Parathyroid adenoma (tissue), 2 donors: ENCODE measurements around the gene ASTN1.

Source experiments
- H2AFZ ChIP-seq: fragments of 300-600 bp; sonication (generic); one replicate; pipeline ENCODE4 v1.7.0; 2017; ENCODE audit warnings: antibody characterized with exemption, mild to moderate bottlenecking
- H3K27ac ChIP-seq: fragments of 300-600 bp; sonication (generic); one replicate; pipeline ENCODE4 v1.7.0; 2017
- H3K27me3 ChIP-seq: fragments of 300-600 bp; sonication (generic); one replicate; pipeline ENCODE4 v1.7.0; 2017; ENCODE audit warnings: low read length; ENCODE audit not compliant: control insufficient read depth, insufficient read depth
- H3K36me3 ChIP-seq: fragments of 300-600 bp; sonication (generic); one replicate; pipeline ENCODE4 v1.7.0; 2017; ENCODE audit warnings: low read length; ENCODE audit not compliant: control insufficient read depth, insufficient read depth
- H3K4me1 ChIP-seq: fragments of 300-600 bp; sonication (generic); one replicate; pipeline ENCODE4 v1.7.0; 2017; ENCODE audit warnings: control low read depth
- H3K4me2 ChIP-seq: fragments of 300-600 bp; sonication (generic); one replicate; pipeline ENCODE4 v1.7.0; 2017; ENCODE audit warnings: low read length
- H3K4me3 ChIP-seq: fragments of 300-600 bp; sonication (generic); one replicate; pipeline ENCODE4 v1.7.0; 2017; ENCODE audit warnings: low read depth, low read length
- H3K79me2 ChIP-seq: fragments of 300-600 bp; sonication (generic); one replicate; pipeline ENCODE4 v1.7.0; 2017; ENCODE audit warnings: control low read depth
- H3K9ac ChIP-seq: fragments of 300-600 bp; sonication (generic); one replicate; pipeline ENCODE4 v1.7.0; 2017; ENCODE audit warnings: mild to moderate bottlenecking
- H3K9me3 ChIP-seq: fragments of 300-600 bp; sonication (generic); one replicate; pipeline ENCODE4 v1.7.0; 2017; ENCODE audit warnings: low read length; ENCODE audit not compliant: control insufficient read depth
- TF ChIP-seq, protein P1 (sequence below): fragments of 300-600 bp; sonication (generic); IDR thresholded peaks from one replicate; pipeline ENCODE4 v1.7.0; 2017; ENCODE audit warnings: antibody characterized with exemption, mild to moderate bottlenecking
- donor health status: primary hyperparathyroidism.

The ASTN1 gene

DNA sequence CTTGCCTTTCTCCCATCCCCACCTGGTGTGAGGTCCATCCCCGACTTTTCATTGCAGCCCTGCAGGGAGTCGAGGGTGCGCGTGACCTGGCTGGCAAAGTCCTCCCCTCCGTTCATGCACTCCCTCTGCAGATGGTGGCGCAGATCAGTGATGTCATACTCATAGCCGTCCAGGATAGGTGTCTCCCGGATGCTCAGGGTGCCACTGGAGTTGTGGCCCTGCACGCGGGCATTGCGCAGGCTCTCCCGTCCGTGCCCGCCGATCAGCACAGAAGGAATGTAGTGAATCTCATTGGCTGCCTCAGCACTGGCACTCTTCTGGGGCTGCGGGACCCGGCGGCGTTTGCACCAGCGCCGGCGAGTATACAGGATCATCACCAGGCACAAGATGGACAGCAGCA, 132.1 kb downstream of the ASTN1 start:
- H3K27ac ChIP-seq: no peak overlapping the region
- H3K27me3 ChIP-seq: no peaks in the 10 kb centered on the region
- H2AFZ ChIP-seq: no peak overlapping the region
- no peaks in the 10 kb centered on the region for H3K9me3 ChIP-seq
- no peaks in the 10 kb centered on the region for H3K36me3 ChIP-seq
- H3K9ac ChIP-seq: no peak overlapping the region
- no peak overlapping the region for H3K4me2 ChIP-seq
- H3K79me2 ChIP-seq: no peaks in the 10 kb centered on the region
- TF ChIP-seq, protein P1, sequence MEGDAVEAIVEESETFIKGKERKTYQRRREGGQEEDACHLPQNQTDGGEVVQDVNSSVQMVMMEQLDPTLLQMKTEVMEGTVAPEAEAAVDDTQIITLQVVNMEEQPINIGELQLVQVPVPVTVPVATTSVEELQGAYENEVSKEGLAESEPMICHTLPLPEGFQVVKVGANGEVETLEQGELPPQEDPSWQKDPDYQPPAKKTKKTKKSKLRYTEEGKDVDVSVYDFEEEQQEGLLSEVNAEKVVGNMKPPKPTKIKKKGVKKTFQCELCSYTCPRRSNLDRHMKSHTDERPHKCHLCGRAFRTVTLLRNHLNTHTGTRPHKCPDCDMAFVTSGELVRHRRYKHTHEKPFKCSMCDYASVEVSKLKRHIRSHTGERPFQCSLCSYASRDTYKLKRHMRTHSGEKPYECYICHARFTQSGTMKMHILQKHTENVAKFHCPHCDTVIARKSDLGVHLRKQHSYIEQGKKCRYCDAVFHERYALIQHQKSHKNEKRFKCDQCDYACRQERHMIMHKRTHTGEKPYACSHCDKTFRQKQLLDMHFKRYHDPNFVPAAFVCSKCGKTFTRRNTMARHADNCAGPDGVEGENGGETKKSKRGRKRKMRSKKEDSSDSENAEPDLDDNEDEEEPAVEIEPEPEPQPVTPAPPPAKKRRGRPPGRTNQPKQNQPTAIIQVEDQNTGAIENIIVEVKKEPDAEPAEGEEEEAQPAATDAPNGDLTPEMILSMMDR: no peak
- H3K4me3 ChIP-seq: no peak overlapping the region
- no peaks in the 10 kb centered on the region for H3K4me1 ChIP-seq

DNA sequence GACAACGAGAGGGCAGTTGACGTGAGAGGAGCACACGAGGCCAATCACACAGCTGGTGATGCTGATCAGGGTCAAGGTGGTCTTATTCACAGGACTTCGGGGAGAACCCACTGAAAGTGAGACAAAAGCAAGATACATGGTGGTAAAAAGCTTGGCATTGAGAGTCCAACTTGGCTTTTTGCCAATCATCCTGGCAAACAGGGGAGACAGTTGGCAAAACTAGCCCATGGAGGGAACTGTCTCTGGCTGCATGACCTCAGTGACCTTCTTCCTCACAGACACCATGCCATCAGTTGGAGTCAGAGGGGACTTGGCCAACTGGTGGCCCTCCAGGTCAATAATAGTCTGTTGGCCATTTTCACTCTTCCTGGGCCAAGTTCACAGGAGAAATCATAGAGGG, 139.9 kb downstream of the ASTN1 start:
- H3K27ac ChIP-seq: no peak overlapping the region
- H3K36me3 ChIP-seq: no peaks in the 10 kb centered on the region
- no peak overlapping the region for H3K9ac ChIP-seq
- H2AFZ ChIP-seq: no peak overlapping the region
- no peak overlapping the region for H3K4me3 ChIP-seq
- no peaks in the 10 kb centered on the region for H3K79me2 ChIP-seq
- H3K4me2 ChIP-seq: no peak overlapping the region
- H3K9me3 ChIP-seq: no peaks in the 10 kb centered on the region
- no peaks in the 10 kb centered on the region for H3K4me1 ChIP-seq
- TF ChIP-seq, protein P1: no peak
- H3K27me3 ChIP-seq: no peaks in the 10 kb centered on the region

DNA sequence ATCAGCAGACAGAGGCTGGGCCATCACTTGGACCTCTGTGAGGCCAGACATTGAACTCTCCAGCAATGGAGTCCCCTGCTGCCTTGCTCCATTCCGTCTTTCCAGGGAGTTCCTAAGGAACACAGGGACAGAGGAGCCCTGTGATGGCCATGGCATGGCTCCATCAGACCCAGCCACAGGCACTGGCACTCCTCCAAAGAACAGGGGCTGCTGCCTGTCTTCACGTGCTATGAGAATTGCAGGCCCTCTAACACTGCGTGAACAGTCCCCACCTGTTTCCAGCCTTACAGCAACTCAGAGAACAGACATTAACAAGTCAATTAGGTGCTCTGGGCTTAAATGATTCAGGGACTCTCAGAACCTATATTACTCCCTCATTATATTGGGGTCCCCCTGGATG, 140.8 kb downstream of the ASTN1 start:
- Histone ChIP-seq H3K4me3 (no peak overlapping the region), H3K9ac (no peak overlapping the region), H3K27me3 (no peaks in the 10 kb centered on the region), H3K79me2 (no peaks in the 10 kb centered on the region), H3K4me2 (no peak overlapping the region), H3K9me3 (no peaks in the 10 kb centered on the region), H2AFZ (no peak overlapping the region), H3K36me3 (no peaks in the 10 kb centered on the region), H3K27ac (no peak overlapping the region), H3K4me1 (no peaks in the 10 kb centered on the region)
- TF ChIP-seq, protein P1: no peak

DNA sequence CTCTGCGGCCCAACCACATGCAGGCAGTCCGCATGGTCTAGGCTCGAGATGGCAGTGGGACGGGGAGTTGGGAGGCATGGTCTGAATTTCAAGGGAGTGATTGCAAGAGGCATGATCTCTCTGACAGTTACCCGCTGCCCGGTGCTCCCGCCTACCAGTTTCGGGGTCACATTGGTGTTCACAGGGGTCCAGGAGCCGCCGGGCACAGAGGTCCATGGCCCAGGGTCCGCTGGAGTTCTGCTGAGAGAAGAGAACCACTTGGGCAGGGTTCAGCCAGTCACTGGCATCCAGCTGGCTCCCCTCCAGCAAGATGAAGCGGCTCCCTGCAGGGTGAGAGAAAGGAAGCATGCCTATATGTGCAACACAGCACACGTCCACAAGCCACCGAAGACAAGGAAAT, 141.3 kb downstream of the ASTN1 start:
- no peaks in the 10 kb centered on the region for H3K9me3 ChIP-seq
- no peaks in the 10 kb centered on the region for H3K79me2 ChIP-seq
- no peaks in the 10 kb centered on the region for H3K27me3 ChIP-seq
- no peak overlapping the region for H2AFZ ChIP-seq
- H3K4me3 ChIP-seq: no peak overlapping the region
- no peak overlapping the region for H3K9ac ChIP-seq
- H3K4me2 ChIP-seq: no peak overlapping the region
- no peaks in the 10 kb centered on the region for H3K36me3 ChIP-seq
- H3K27ac ChIP-seq: no peak overlapping the region
- TF ChIP-seq, protein P1: no peak
- no peaks in the 10 kb centered on the region for H3K4me1 ChIP-seq

DNA sequence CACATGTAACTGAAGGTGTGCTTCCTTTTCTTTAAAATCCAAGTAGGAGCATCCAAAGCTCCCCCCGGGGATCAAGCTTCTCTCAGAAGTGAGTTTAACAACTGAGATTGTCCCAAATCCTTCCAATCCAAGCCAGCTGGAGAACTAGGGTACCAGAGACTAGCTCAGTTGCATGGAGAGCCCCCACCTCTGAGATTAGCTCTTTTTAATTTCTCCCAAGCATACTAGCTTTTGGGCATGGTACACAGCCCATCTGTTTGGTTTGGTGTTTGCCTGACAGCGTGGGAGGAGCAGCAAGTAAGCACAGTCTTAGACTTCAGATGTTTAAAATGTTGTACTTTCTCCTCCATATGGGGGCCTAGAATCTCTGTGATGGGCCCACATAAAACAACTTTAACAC, 142.8 kb downstream of the ASTN1 start:
- Histone ChIP-seq H3K27ac (no peak overlapping the region), H3K79me2 (no peaks in the 10 kb centered on the region), H3K4me2 (no peak overlapping the region), H3K4me3 (no peak overlapping the region), H3K36me3 (no peaks in the 10 kb centered on the region), H3K9me3 (no peaks in the 10 kb centered on the region), H3K27me3 (no peaks in the 10 kb centered on the region), H3K9ac (no peak overlapping the region), H2AFZ (no peak overlapping the region), H3K4me1 (no peaks in the 10 kb centered on the region)
- TF ChIP-seq, protein P1: no peak
